ENCODE measurements around the gene RASA2. TPM values are rescaled to one million over a fixed set of nuclear protein-coding genes. Genes with fewer than 3 reads are reported as not detected.

RASA2 gene
- total and polyA plus RNA-seq, 2 experiments from 2014 or later, result 6.2 to 12.6 TPM

DNA sequence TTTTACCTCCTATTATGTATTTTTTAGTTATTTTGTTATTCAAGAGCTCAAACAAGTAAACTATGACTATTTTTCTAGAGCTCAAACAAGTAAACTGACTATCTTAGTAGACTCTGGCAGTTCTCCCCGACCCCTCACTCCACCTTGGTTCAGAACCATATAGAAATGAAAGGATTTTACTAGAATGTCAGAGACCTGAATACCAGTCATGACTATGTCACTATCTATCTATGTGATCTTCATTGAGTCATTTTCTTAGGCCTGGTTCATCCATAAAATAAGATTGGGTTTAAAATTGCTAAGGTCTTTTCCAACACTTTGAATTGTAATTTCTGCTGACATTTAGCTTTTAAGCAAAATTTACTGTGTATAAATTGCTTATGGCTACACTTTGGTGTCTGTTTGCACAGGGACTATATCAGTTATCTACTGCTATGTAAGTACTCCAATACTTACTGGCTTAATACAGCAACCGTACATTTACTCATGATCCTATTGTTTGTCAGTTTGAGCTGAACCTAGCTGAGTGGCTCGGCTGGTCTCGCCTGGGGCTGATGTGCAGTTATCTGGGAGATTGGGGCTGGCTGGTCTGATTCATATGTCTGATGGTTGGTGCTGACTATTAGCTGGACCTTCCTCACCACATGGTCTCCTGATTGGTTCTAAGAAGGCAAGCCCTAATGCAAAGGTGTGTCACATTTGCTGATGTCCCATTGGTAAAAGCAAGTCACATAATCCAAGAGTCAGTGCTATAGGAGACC is 37.0 kb downstream of the RASA2 start:
- Histone ChIP-seq H3K27me3 (no peaks in the 10 kb centered on the region), H3K27ac (no peak overlapping the region), H3K79me2 (no peaks in the 10 kb centered on the region)

DNA sequence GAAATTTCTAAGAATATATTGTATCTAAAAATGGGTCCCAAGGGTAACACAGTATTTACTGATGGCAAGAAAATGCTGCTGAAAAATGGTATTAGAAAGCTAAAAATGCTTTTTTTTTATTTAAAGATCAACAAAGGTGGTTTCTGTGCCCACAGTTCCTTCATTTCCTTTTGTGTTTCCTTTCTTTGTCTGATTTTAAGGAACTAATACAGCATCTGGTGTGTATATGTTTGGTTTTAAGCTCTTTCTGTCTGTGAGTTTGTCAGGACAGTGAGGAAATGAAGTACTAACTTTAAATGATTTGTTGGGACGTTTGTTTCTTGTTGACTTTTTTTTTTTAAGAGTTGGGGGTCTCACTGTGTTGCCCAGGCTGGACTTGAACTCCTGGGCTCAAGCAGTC is 38.2 kb downstream of the RASA2 start:
- H3K79me2 ChIP-seq, result no peaks in the 10 kb centered on the region
- no peaks in the 10 kb centered on the region for H3K9me3 ChIP-seq (ENCODE audit: low read depth)
- no peak for DNase-seq (ENCODE audit: low spot score)
- H3K4me3 ChIP-seq, result no peak overlapping the region
- H3K9me2 ChIP-seq (replicated peaks; ENCODE audit: insufficient read depth), result no peaks in the 10 kb centered on the region
- WGBS (ENCODE audit: low lambda C conversion rate, missing lambda C conversion rate), result 86% methylated on average over 1 of the region's 1 CpG
- no peaks in the 10 kb centered on the region for H3K4me1 ChIP-seq (ENCODE audit: insufficient read depth)
- no peak for TF ChIP-seq CTCF (IDR thresholded peaks at IDR 0.05; ENCODE audit: poor library complexity)
- no peak for TF ChIP-seq EZH2 (IDR thresholded peaks at IDR 0.05; ENCODE audit: borderline replicate concordance)
- TF ChIP-seq EZH2phosphoT487 (IDR thresholded peaks at IDR 0.05; ENCODE audit: low read depth, severe bottlenecking, unreplicated experiment), result no peak
- H3K27ac ChIP-seq, result no peak overlapping the region
- H3K4me2 ChIP-seq, result no peak overlapping the region
- H3K27me3 ChIP-seq, result no peaks in the 10 kb centered on the region
- no peaks in the 10 kb centered on the region for H3K36me3 ChIP-seq (replicated peaks; ENCODE audit: insufficient read depth, low read depth)
- no peaks in the 10 kb centered on the region for H4K20me1 ChIP-seq (ENCODE audit: insufficient read depth, poor library complexity, severe bottlenecking)
- no peak overlapping the region for H2AFZ ChIP-seq

More for the DNA sequence above, 37.0 kb downstream of the RASA2 start:
- no peak for DNase-seq (ENCODE audit: low spot score)
- Histone ChIP-seq H3K4me2 (no peak overlapping the region), H3K4me3 (no peak overlapping the region), H2AFZ (no peak overlapping the region), H3K9me3 (ENCODE audit: low read depth) (no peaks in the 10 kb centered on the region), H3K9me2 (replicated peaks; ENCODE audit: insufficient read depth) (no peaks in the 10 kb centered on the region), H3K4me1 (ENCODE audit: insufficient read depth) (no peaks in the 10 kb centered on the region), H3K36me3 (replicated peaks; ENCODE audit: insufficient read depth, low read depth) (no peaks in the 10 kb centered on the region), H4K20me1 (ENCODE audit: insufficient read depth, poor library complexity, severe bottlenecking) (no peaks in the 10 kb centered on the region)
- TF ChIP-seq EZH2 (IDR thresholded peaks at IDR 0.05; ENCODE audit: borderline replicate concordance) (no peak), CTCF (IDR thresholded peaks at IDR 0.05; ENCODE audit: poor library complexity) (no peak), EZH2phosphoT487 (IDR thresholded peaks at IDR 0.05; ENCODE audit: low read depth, severe bottlenecking, unreplicated experiment) (no peak)
- 72% methylated on average over 4 of the region's 4 CpGs for WGBS (ENCODE audit: low lambda C conversion rate, missing lambda C conversion rate)

DNA sequence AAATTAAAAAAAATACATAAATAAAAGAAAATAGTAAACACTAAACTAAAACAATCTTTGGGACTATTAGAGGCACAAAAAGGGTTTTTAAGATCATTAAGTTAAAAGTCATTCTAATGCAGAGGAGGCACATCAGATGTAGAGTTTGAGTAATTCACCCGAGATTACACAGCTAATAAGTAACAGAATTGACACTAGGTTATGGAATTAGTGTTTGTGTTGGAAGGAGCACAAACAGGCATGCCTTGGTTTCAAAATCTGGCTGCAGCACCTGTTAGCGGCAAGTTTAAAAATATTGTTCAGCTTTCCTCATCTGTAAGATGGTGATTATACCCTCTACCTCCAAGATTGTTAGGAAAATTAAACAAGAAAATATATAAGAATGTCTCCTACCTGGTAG is 39.0 kb downstream of the RASA2 start:
- H3K4me2 ChIP-seq, result peak overlapping the region; percentile 19
- no peak for DNase-seq (ENCODE audit: low spot score)
- no peaks in the 10 kb centered on the region for H3K79me2 ChIP-seq
- H4K20me1 ChIP-seq (ENCODE audit: insufficient read depth, poor library complexity, severe bottlenecking), result no peaks in the 10 kb centered on the region
- no peaks in the 10 kb centered on the region for H3K36me3 ChIP-seq (replicated peaks; ENCODE audit: insufficient read depth, low read depth)
- TF ChIP-seq EZH2 (IDR thresholded peaks at IDR 0.05; ENCODE audit: borderline replicate concordance) (no peak), CTCF (IDR thresholded peaks at IDR 0.05; ENCODE audit: poor library complexity) (no peak), EZH2phosphoT487 (IDR thresholded peaks at IDR 0.05; ENCODE audit: low read depth, severe bottlenecking, unreplicated experiment) (no peak)
- no peaks in the 10 kb centered on the region for H3K9me2 ChIP-seq (replicated peaks; ENCODE audit: insufficient read depth)
- no peak overlapping the region for H3K4me3 ChIP-seq
- H3K27me3 ChIP-seq, result no peaks in the 10 kb centered on the region
- WGBS (ENCODE audit: low lambda C conversion rate, missing lambda C conversion rate), result 59% methylated on average over 2 of the region's 2 CpGs
- no peak overlapping the region for H2AFZ ChIP-seq
- no peak overlapping the region for H3K27ac ChIP-seq
- H3K4me1 ChIP-seq (ENCODE audit: insufficient read depth), result no peaks in the 10 kb centered on the region
- H3K9me3 ChIP-seq (ENCODE audit: low read depth), result no peaks in the 10 kb centered on the region

Measured in hepatocyte (in vitro differentiated cells).